AG09309 (cell line): ENCODE data around the gene ELF4.

Experiments used
- DNase-seq: peaks from one replicate; pipeline ENCODE4 v3.0.0-alpha.2; 2010; ENCODE audit warnings: low read depth
- H3K4me3 ChIP-seq: 2 replicates; pipeline ENCODE4 v1.5.1; 2011; ENCODE audit warnings: mild to moderate bottlenecking, low read depth, low read length, moderate library complexity; ENCODE audit not compliant: control insufficient read depth
- CTCF ChIP-seq: IDR thresholded peaks from 2 replicates; pipeline ENCODE4 v1.5.1; 2011; ENCODE audit warnings: mild to moderate bottlenecking, low read depth, low read length, inconsistent platforms; ENCODE audit not compliant: insufficient read depth, control insufficient read depth; ENCODE audit errors: missing control alignments

Gene ELF4

GRCh38 chrX:130144509-130144908, 34.2 kb upstream of the ELF4 start:
- no peak overlapping the region for H3K4me3 ChIP-seq
- no peak for TF ChIP-seq CTCF
- no peak for DNase-seq

- H3K4me3 ChIP-seq, result no peak overlapping the region
- no peak for TF ChIP-seq CTCF
- DNase-seq, result no peak
Measured at GRCh38 chrX:130139474-130140201, 29.3 kb upstream of the ELF4 start.

- H3K4me3 ChIP-seq, result no peak overlapping the region
- DNase-seq, result no peak
- TF ChIP-seq CTCF, result no peak
Measured at GRCh38 chrX:130136961-130137360, 26.7 kb upstream of the ELF4 start.

GRCh38 chrX:130136496-130136895, 26.2 kb upstream of the ELF4 start:
- no peak for TF ChIP-seq CTCF
- no peak for DNase-seq
- H3K4me3 ChIP-seq, result no peak overlapping the region

- TF ChIP-seq CTCF, result no peak
- no peak for DNase-seq
- no peak overlapping the region for H3K4me3 ChIP-seq
Measured at GRCh38 chrX:130130990-130131389, 20.7 kb upstream of the ELF4 start.

GRCh38 chrX:130125091-130125874, 15.0 kb upstream of the ELF4 start:
- no peak for TF ChIP-seq CTCF
- no peak overlapping the region for H3K4me3 ChIP-seq
- DNase-seq, result no peak
